ENCODE data around the gene ISG20.

Gene ISG20

GRCh38 chr15:88647351-88648105 is 8.7 kb downstream of the ISG20 start:
- Histone ChIP-seq H3K36me3 (0 out of 22 replicates have a peak, but pooled peaks cover 0 to 3% (median 0%) of the 10 kb centered on the region in 11 experiments), H3K27ac (peak overlapping the region in 1 of 11 experiments; percentile 27; a peak in 1 of 22 replicates)

DNA sequence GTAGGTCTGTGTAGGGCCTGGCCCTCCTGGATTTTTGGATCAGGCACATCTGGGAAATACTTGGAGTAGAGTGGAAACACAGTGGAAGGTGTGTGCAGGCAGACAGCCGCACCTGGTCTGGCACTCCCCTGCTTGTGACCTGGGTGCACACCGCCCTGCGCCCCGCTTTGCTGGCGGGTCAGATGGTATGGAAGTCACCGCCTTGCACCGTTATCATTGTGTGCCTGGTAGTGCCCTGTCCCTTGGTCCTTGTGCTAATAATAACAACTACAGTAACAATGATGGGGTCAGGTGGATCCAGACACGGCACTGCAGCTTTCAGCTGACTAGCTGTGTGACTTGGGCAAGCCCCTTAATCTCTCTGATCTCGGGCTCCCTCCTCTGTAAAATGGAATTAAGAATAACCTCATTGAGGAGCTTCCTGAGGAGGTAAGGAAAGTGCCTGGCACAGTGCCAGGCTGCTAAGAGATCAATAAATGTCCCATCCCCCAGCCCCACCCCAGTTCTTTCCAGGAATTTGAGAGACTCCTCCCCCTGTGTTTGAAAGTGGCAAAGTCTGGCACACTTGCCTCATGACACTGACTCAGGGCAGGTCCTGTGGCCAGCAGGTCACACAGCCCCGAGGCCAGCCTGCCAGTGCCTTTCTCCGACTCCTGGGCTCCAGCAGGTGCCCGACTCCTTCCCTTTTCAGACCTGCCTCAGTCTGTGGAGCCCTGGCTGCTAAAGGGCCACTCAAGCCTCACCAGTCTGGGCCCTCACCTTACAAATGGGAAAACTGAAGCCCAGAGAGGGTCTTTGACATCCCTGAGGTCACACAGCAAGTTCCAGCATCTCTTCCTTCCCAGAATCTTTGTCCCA is 9.8 kb downstream of the ISG20 start:
- Histone ChIP-seq H3K27me3 (no peaks in the 10 kb centered on the region), H3K9me3 (replicated peaks in 1 of 11) (no peaks in the 10 kb centered on the region), H3K27ac (peak overlapping the region in 10 of 11 experiments; percentile 11 to 66 (median 41); a peak in 17 of 22 replicates), H3K4me2 (peak overlapping the region; percentile 11 to 82 (median 70); a peak in 21 of 22 replicates), H3K4me3 (no peak overlapping the region), H3K36me3 (0 out of 22 replicates have a peak, but pooled peaks cover 0 to 3% (median 0%) of the 10 kb centered on the region in 11 experiments), H3K9ac (peak overlapping the region in 5 of 11 experiments; percentile 7 to 57 (median 32); a peak in 3 of 22 replicates), H3K4me1 (peaks cover 27 to 54% (median 44%) of the 10 kb centered on the region in 10 experiments), H4K20me1 (peaks cover 0 to 32% (median 0%) of the 10 kb centered on the region in 11 experiments; a peak in 3 of 22 replicates)
- TF ChIP-seq Cebpa-rat (IDR thresholded peaks at IDR 0.05): no peak

More at GRCh38 chr15:88647351-88648105, 8.7 kb downstream of the ISG20 start:
- H3K4me3 ChIP-seq: no peak overlapping the region
- H3K9me3 ChIP-seq (replicated peaks in 1 of 11): no peaks in the 10 kb centered on the region
- H3K4me1 ChIP-seq: peaks cover 28 to 52% (median 45%) of the 10 kb centered on the region in 10 experiments
- peak overlapping the region in 2 of 11 experiments; percentile 32 to 57; a peak in 2 of 22 replicates for H3K9ac ChIP-seq
- no peaks in the 10 kb centered on the region for H3K27me3 ChIP-seq
- TF ChIP-seq Cebpa-rat (IDR thresholded peaks at IDR 0.05): no peak
- peak overlapping the region in 9 of 11 experiments; percentile 0 to 82 (median 24); a peak in 6 of 22 replicates for H3K4me2 ChIP-seq
- peaks cover 0 to 32% (median 0%) of the 10 kb centered on the region in 11 experiments; a peak in 3 of 22 replicates for H4K20me1 ChIP-seq

DNA sequence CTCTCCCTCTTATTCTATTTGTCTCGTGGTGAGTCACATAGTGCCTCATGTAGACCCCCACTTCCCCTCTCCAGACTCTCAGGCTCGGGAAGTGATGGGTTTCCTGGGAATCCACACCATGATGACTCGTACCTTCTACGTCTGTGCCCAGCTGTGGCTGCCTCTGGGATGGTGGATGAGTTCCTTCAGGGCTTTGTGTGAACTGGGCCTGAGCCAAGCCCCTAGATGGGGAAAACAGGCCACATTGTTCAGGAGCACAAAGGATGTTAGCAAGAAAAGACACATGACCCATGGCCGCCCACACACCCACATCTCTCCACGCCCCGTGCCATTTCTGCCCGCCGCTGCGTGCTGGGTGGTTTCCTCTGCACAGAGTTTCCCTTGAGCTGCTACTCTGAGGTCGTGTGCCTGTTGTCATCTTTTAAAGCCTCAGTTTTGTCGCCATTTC is 10.5 kb downstream of the ISG20 start:
- H4K20me1 ChIP-seq: peaks cover 0 to 28% (median 0%) of the 10 kb centered on the region in 11 experiments; a peak in 3 of 22 replicates
- TF ChIP-seq Cebpa-rat (IDR thresholded peaks at IDR 0.05): no peak
- H3K27me3 ChIP-seq: no peaks in the 10 kb centered on the region
- no peaks in the 10 kb centered on the region for H3K9me3 ChIP-seq (replicated peaks in 1 of 11)
- H3K9ac ChIP-seq: peak overlapping the region in 5 of 11 experiments; percentile 3 to 35 (median 23); a peak in 4 of 22 replicates
- peaks cover 27 to 54% (median 44%) of the 10 kb centered on the region in 10 experiments for H3K4me1 ChIP-seq
- 0 out of 22 replicates have a peak, but pooled peaks cover 0 to 3% (median 0%) of the 10 kb centered on the region in 11 experiments for H3K36me3 ChIP-seq
- peak overlapping the region; percentile 11 to 82 (median 70); a peak in 21 of 22 replicates for H3K4me2 ChIP-seq
- H3K27ac ChIP-seq: peak overlapping the region in 10 of 11 experiments; percentile 11 to 66 (median 41); a peak in 18 of 22 replicates
- H3K4me3 ChIP-seq: no peak overlapping the region

DNA sequence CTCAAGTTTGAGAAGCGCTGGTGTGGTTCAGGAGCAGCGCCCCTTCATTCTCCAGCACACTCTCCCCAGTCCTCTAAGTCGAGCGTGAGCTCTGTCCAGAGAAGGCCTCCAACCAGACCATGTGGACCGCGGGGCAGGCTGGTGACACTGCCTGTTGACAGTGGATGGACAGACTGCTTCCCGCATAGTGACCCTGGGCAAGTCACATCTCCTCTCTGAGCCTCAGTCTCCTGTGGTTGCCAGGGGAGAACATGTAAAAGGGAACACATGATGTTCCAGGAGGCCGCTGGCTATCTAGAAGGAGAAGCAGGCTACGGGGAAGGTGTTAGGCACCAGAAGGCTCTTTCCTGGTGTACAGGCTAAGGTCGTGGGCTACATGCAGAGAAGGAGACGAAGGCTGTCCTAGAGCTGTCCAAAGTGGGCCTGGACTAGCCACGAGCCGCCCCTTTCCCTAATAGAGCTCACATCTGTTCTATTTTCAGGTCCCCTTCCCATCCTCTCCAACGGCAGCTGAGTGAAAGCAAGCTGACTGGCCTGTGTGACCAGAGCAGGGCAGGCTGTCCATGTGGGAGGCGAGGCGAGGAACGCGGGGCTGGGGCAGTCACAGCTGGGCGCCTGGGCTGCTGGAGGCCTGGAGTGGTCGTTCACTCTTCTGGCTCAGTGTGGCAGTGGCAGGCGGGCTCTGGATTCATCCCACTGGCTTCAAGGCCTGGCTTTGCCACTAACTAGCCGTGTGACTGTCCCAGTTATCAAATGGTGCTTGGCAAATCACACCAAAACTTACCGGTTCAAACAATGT is 11.1 kb downstream of the ISG20 start:
- peaks cover 27 to 54% (median 44%) of the 10 kb centered on the region in 10 experiments for H3K4me1 ChIP-seq

GRCh38 chr15:88650556-88650955 is 11.7 kb downstream of the ISG20 start:
- H3K27ac ChIP-seq: no peak overlapping the region
- peak overlapping the region in 3 of 11 experiments; percentile 72 to 82 (median 76); a peak in 3 of 22 replicates for H3K4me2 ChIP-seq
- H3K9me3 ChIP-seq (replicated peaks in 1 of 11): no peaks in the 10 kb centered on the region
- peaks cover 0 to 16% (median 0%) of the 10 kb centered on the region in 11 experiments; a peak in 3 of 22 replicates for H4K20me1 ChIP-seq
- H3K4me3 ChIP-seq: no peak overlapping the region
- H3K36me3 ChIP-seq: no peaks in the 10 kb centered on the region
- peaks cover 27 to 59% (median 44%) of the 10 kb centered on the region in 10 experiments for H3K4me1 ChIP-seq
- no peaks in the 10 kb centered on the region for H3K27me3 ChIP-seq
- TF ChIP-seq Cebpa-rat (IDR thresholded peaks at IDR 0.05): no peak
- no peak overlapping the region for H3K9ac ChIP-seq

More for the DNA sequence above, 11.1 kb downstream of the ISG20 start:
- no peak overlapping the region for H3K4me3 ChIP-seq
- no peaks in the 10 kb centered on the region for H3K27me3 ChIP-seq
- H3K36me3 ChIP-seq: 0 out of 22 replicates have a peak, but pooled peaks cover 0 to 3% (median 0%) of the 10 kb centered on the region in 11 experiments
- peak overlapping the region in 10 of 11 experiments; percentile 11 to 66 (median 41); a peak in 15 of 22 replicates for H3K27ac ChIP-seq
- peaks cover 0 to 22% (median 0%) of the 10 kb centered on the region in 11 experiments; a peak in 3 of 22 replicates for H4K20me1 ChIP-seq
- peak overlapping the region in 2 of 11 experiments; percentile 28 to 35; a peak in 2 of 22 replicates for H3K9ac ChIP-seq
- no peak for TF ChIP-seq Cebpa-rat (IDR thresholded peaks at IDR 0.05)
- no peaks in the 10 kb centered on the region for H3K9me3 ChIP-seq (replicated peaks in 1 of 11)
- peak overlapping the region; percentile 11 to 82 (median 70); a peak in 19 of 22 replicates for H3K4me2 ChIP-seq

DNA sequence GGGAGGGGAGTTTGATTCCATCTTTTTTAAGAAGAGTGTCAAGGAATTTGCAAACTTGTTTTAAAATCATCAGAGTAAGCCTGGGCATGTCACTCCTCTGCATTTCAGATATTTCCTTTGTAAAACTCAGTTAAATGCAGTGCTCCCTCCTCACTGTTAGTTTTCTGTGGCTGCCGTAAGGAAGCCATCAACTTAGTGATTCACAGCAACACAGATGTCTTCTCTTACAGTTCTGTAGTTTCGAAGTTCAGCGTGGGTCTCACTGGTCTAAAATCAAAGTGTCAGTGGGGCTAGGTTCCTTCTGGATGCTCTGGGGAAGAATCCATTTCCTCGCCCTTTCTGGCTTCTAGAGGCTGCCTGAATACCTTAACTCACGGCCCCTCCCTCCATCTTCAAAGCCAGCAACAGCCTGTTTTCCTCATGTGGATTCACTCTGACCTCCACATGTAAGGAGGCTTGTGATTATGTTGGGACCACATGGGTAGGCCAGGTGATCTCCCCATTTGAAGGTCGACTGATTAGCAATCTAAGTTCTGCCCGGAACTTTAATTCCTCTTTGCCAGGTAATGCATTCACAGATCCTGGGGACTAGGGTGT is 12.4 kb downstream of the ISG20 start:
- H3K4me1 ChIP-seq: peaks cover 27 to 66% (median 50%) of the 10 kb centered on the region in 10 experiments
- H3K4me2 ChIP-seq: 0 out of 22 replicates have a peak overlapping the region, but pooled peaks of 1 of the 11 experiments have one; percentile 7
- peaks cover 0 to 13% (median 0%) of the 10 kb centered on the region in 11 experiments; a peak in 3 of 22 replicates for H4K20me1 ChIP-seq

DNA sequence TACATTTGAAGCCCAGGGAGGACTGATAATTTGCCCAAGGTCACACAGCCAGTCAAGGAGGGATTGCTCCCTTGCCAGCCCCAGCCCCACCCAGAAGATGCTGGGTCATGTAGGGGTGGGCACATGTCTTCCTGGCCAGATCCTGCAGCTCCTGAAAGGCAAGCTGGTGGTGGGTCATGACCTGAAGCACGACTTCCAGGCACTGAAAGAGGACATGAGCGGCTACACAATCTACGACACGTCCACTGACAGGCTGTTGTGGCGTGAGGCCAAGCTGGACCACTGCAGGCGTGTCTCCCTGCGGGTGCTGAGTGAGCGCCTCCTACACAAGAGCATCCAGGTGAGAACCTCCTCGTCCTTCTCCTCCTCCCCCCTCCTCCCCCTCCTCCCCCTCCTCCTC is 13.2 kb downstream of the ISG20 start:
- Histone ChIP-seq H3K4me2 (peak overlapping the region in 2 of 11 experiments; percentile 7 to 28; a peak in 1 of 22 replicates), H3K36me3 (no peaks in the 10 kb centered on the region)

More for the DNA sequence above, 12.4 kb downstream of the ISG20 start:
- Histone ChIP-seq H3K36me3 (no peaks in the 10 kb centered on the region), H3K27me3 (no peaks in the 10 kb centered on the region), H3K4me3 (no peak overlapping the region), H3K9ac (no peak overlapping the region), H3K9me3 (replicated peaks in 1 of 11) (no peaks in the 10 kb centered on the region), H3K27ac (no peak overlapping the region)
- TF ChIP-seq Cebpa-rat (IDR thresholded peaks at IDR 0.05): no peak

More for the DNA sequence above, 13.2 kb downstream of the ISG20 start:
- no peaks in the 10 kb centered on the region for H3K9me3 ChIP-seq (replicated peaks in 1 of 11)
- peaks cover 26 to 60% (median 48%) of the 10 kb centered on the region in 10 experiments for H3K4me1 ChIP-seq
- H3K27me3 ChIP-seq: no peaks in the 10 kb centered on the region
- H3K9ac ChIP-seq: no peak overlapping the region
- no peak overlapping the region for H3K27ac ChIP-seq
- H4K20me1 ChIP-seq: peaks cover 0 to 13% (median 0%) of the 10 kb centered on the region in 11 experiments; a peak in 3 of 22 replicates
- no peak for TF ChIP-seq Cebpa-rat (IDR thresholded peaks at IDR 0.05)
- no peak overlapping the region for H3K4me3 ChIP-seq

All from BLaER1 treated with 17β-estradiol and CSF1 and Interleukin-3, amounts not matched to agents 10 nM and 100 nM (cell line).